Measurements from ENCODE around the gene RNF150. TPM values are rescaled to one million over a fixed set of nuclear protein-coding genes. Genes with fewer than 3 reads are reported as not detected.

Gene RNF150
- total RNA-seq, 3 donors from 2014 or later: 2.5 to 88.8 (median 3.1) TPM

GRCh38 chr4:141035920-141036319 lies 97.3 kb downstream of the RNF150 start:
- ATAC-seq (no peak), DNase-seq (no peak)
- H3K4me3 ChIP-seq: no peak overlapping the region
- intact Hi-C loops (cut with DNase I, micrococcal nuclease): no loop called here
- TF ChIP-seq CTCF (IDR thresholded peaks at IDR 0.05): no peak
- no peaks in the 10 kb centered on the region for H3K9me3 ChIP-seq
- no peaks in the 10 kb centered on the region for H3K4me1 ChIP-seq (ENCODE audit: low read depth)
- no peaks in the 10 kb centered on the region for H3K36me3 ChIP-seq (ENCODE audit: low read depth)

- Histone ChIP-seq H3K4me1 (ENCODE audit: low read depth) (no peaks in the 10 kb centered on the region), H3K36me3 (ENCODE audit: low read depth) (no peaks in the 10 kb centered on the region), H3K9me3 (no peaks in the 10 kb centered on the region), H3K4me3 (no peak overlapping the region)
- no peak for ATAC-seq
- no peak for TF ChIP-seq CTCF (IDR thresholded peaks at IDR 0.05)
- intact Hi-C loops (cut with DNase I, micrococcal nuclease): no loop called here
- DNase-seq: no peak
These were observed 105.2 kb downstream of the RNF150 start for GRCh38 chr4:141028024-141028529.

- intact Hi-C loops (cut with DNase I, micrococcal nuclease): no loop called here
- no peaks in the 10 kb centered on the region for H3K4me1 ChIP-seq (ENCODE audit: low read depth)
- H3K4me3 ChIP-seq: no peak overlapping the region
- no peaks in the 10 kb centered on the region for H3K36me3 ChIP-seq (ENCODE audit: low read depth)
- TF ChIP-seq CTCF (IDR thresholded peaks at IDR 0.05): no peak
- no peaks in the 10 kb centered on the region for H3K9me3 ChIP-seq
- DNase-seq (no peak), ATAC-seq (no peak)
These were observed 105.8 kb downstream of the RNF150 start for GRCh38 chr4:141027421-141027820.

- Histone ChIP-seq H3K4me3 (no peak overlapping the region), H3K36me3 (ENCODE audit: low read depth) (no peaks in the 10 kb centered on the region), H3K9me3 (no peaks in the 10 kb centered on the region), H3K4me1 (ENCODE audit: low read depth) (no peaks in the 10 kb centered on the region)
- intact Hi-C loops (cut with DNase I, micrococcal nuclease): no loop called here
- DNase-seq: no peak
- no peak for ATAC-seq
- no peak for TF ChIP-seq CTCF (IDR thresholded peaks at IDR 0.05)
These were observed 106.4 kb downstream of the RNF150 start for GRCh38 chr4:141026900-141027299.

GRCh38 chr4:141023051-141023450 lies 110.2 kb downstream of the RNF150 start:
- Histone ChIP-seq H3K36me3 (ENCODE audit: low read depth) (no peaks in the 10 kb centered on the region), H3K4me3 (no peak overlapping the region), H3K4me1 (ENCODE audit: low read depth) (no peaks in the 10 kb centered on the region), H3K9me3 (no peaks in the 10 kb centered on the region)
- TF ChIP-seq CTCF (IDR thresholded peaks at IDR 0.05): no peak
- no peak for DNase-seq
- no peak for ATAC-seq
- intact Hi-C loops (cut with DNase I, micrococcal nuclease): no loop called here

GRCh38 chr4:141022111-141022695 lies 111.1 kb downstream of the RNF150 start:
- TF ChIP-seq CTCF (IDR thresholded peaks at IDR 0.05): no peak
- ATAC-seq (no peak), DNase-seq (no peak)
- Histone ChIP-seq H3K36me3 (ENCODE audit: low read depth) (no peaks in the 10 kb centered on the region), H3K4me3 (no peak overlapping the region), H3K9me3 (no peaks in the 10 kb centered on the region), H3K4me1 (ENCODE audit: low read depth) (no peaks in the 10 kb centered on the region)
- intact Hi-C loops (cut with DNase I, micrococcal nuclease): no loop called here

Data from mucosa of descending colon (tissue), 3 donors.